ENCODE measurements around the gene ADARB2.
"Not testable (repeated sequence)": the region's sequence is repeated elsewhere in the genome, so short reads cannot be mapped to it uniquely, and the experiment has no call there.

The ADARB2 gene

GRCh38 chr10:1266033-1266802, 471.1 kb downstream of the ADARB2 start:
- H3K27me3 ChIP-seq (ENCODE audit: low read depth, low read length) = no peaks in the 10 kb centered on the region
- no peaks in the 10 kb centered on the region for H3K36me3 ChIP-seq (ENCODE audit: control insufficient read depth in 1 of 2, insufficient read depth in 2 of 2, low read length in 2 of 2)
- H3K4me3 ChIP-seq (ENCODE audit: low read depth in 1 of 2, low read length in 2 of 2) = no peak overlapping the region
- no peaks in the 10 kb centered on the region for H3K4me1 ChIP-seq (ENCODE audit: control insufficient read depth in 1 of 2, insufficient read depth in 2 of 2, low read length in 2 of 2)
- no peak overlapping the region for H3K27ac ChIP-seq (ENCODE audit: low read length)
- no peaks in the 10 kb centered on the region for H3K9me3 ChIP-seq (ENCODE audit: control insufficient read depth in 1 of 2, low read length in 2 of 2)

GRCh38 chr10:1264001-1264400, 473.3 kb downstream of the ADARB2 start:
- no peaks in the 10 kb centered on the region for H3K27me3 ChIP-seq (ENCODE audit: low read depth, low read length)
- H3K9me3 ChIP-seq (ENCODE audit: control insufficient read depth in 1 of 2, low read length in 2 of 2) = no peaks in the 10 kb centered on the region
- no peak overlapping the region for H3K27ac ChIP-seq (ENCODE audit: low read length)
- no peak overlapping the region for H3K4me3 ChIP-seq (ENCODE audit: low read depth in 1 of 2, low read length in 2 of 2)
- H3K36me3 ChIP-seq (ENCODE audit: control insufficient read depth in 1 of 2, insufficient read depth in 2 of 2, low read length in 2 of 2) = no peaks in the 10 kb centered on the region
- H3K4me1 ChIP-seq (ENCODE audit: control insufficient read depth in 1 of 2, insufficient read depth in 2 of 2, low read length in 2 of 2) = no peaks in the 10 kb centered on the region

GRCh38 chr10:1257274-1257673, 480.1 kb downstream of the ADARB2 start:
- Histone ChIP-seq H3K4me1 (ENCODE audit: control insufficient read depth in 1 of 2, insufficient read depth in 2 of 2, low read length in 2 of 2) (no peaks in the 10 kb centered on the region), H3K4me3 (ENCODE audit: low read depth in 1 of 2, low read length in 2 of 2) (no peak overlapping the region), H3K36me3 (ENCODE audit: control insufficient read depth in 1 of 2, insufficient read depth in 2 of 2, low read length in 2 of 2) (no peaks in the 10 kb centered on the region), H3K27ac (ENCODE audit: low read length) (no peak overlapping the region), H3K27me3 (ENCODE audit: low read depth, low read length) (no peaks in the 10 kb centered on the region), H3K9me3 (ENCODE audit: control insufficient read depth in 1 of 2, low read length in 2 of 2) (no peaks in the 10 kb centered on the region)

- peaks cover 0 to 2% of the 10 kb centered on the region in 2 donors for H3K9me3 ChIP-seq (ENCODE audit: control insufficient read depth in 1 of 2, low read length in 2 of 2)
- H3K36me3 ChIP-seq (ENCODE audit: control insufficient read depth in 1 of 2, insufficient read depth in 2 of 2, low read length in 2 of 2) = no peaks in the 10 kb centered on the region
- H3K4me1 ChIP-seq (ENCODE audit: control insufficient read depth in 1 of 2, insufficient read depth in 2 of 2, low read length in 2 of 2) = no peaks in the 10 kb centered on the region
- H3K27ac ChIP-seq (ENCODE audit: low read length) = no peak overlapping the region
- H3K4me3 ChIP-seq (ENCODE audit: low read depth in 1 of 2, low read length in 2 of 2) = no peak overlapping the region
- H3K27me3 ChIP-seq (ENCODE audit: low read depth, low read length) = no peaks in the 10 kb centered on the region
These were observed 480.9 kb downstream of the ADARB2 start for GRCh38 chr10:1256432-1256725.

- Histone ChIP-seq H3K36me3 (ENCODE audit: control insufficient read depth in 1 of 2, insufficient read depth in 2 of 2, low read length in 2 of 2) (no peaks in the 10 kb centered on the region), H3K27ac (ENCODE audit: low read length) (no peak overlapping the region), H3K27me3 (ENCODE audit: low read depth, low read length) (no peaks in the 10 kb centered on the region), H3K4me1 (ENCODE audit: control insufficient read depth in 1 of 2, insufficient read depth in 2 of 2, low read length in 2 of 2) (no peaks in the 10 kb centered on the region), H3K9me3 (ENCODE audit: control insufficient read depth in 1 of 2, low read length in 2 of 2) (peaks cover 0 to 2% of the 10 kb centered on the region in 2 donors), H3K4me3 (ENCODE audit: low read depth in 1 of 2, low read length in 2 of 2) (no peak overlapping the region)
These were observed 481.5 kb downstream of the ADARB2 start for GRCh38 chr10:1255600-1256431.

- no peaks in the 10 kb centered on the region for H3K36me3 ChIP-seq (ENCODE audit: control insufficient read depth in 1 of 2, insufficient read depth in 2 of 2, low read length in 2 of 2)
- no peak overlapping the region for H3K27ac ChIP-seq (ENCODE audit: low read length)
- no peak overlapping the region for H3K4me3 ChIP-seq (ENCODE audit: low read depth in 1 of 2, low read length in 2 of 2)
- no peaks in the 10 kb centered on the region for H3K27me3 ChIP-seq (ENCODE audit: low read depth, low read length)
- H3K4me1 ChIP-seq (ENCODE audit: control insufficient read depth in 1 of 2, insufficient read depth in 2 of 2, low read length in 2 of 2) = no peaks in the 10 kb centered on the region
- H3K9me3 ChIP-seq (ENCODE audit: control insufficient read depth in 1 of 2, low read length in 2 of 2) = peaks cover 0 to 2% of the 10 kb centered on the region in 2 donors
These were observed 482.2 kb downstream of the ADARB2 start for GRCh38 chr10:1255118-1255517.

GRCh38 chr10:1253523-1254353, 483.6 kb downstream of the ADARB2 start:
- H3K27me3 ChIP-seq (ENCODE audit: low read depth, low read length) = no peaks in the 10 kb centered on the region
- peaks cover 0 to 2% of the 10 kb centered on the region in 2 donors for H3K9me3 ChIP-seq (ENCODE audit: control insufficient read depth in 1 of 2, low read length in 2 of 2)
- no peaks in the 10 kb centered on the region for H3K4me1 ChIP-seq (ENCODE audit: control insufficient read depth in 1 of 2, insufficient read depth in 2 of 2, low read length in 2 of 2)
- no peaks in the 10 kb centered on the region for H3K36me3 ChIP-seq (ENCODE audit: control insufficient read depth in 1 of 2, insufficient read depth in 2 of 2, low read length in 2 of 2)
- no peak overlapping the region for H3K4me3 ChIP-seq (ENCODE audit: low read depth in 1 of 2, low read length in 2 of 2)
- H3K27ac ChIP-seq (ENCODE audit: low read length) = no peak overlapping the region

- H3K27me3 ChIP-seq (ENCODE audit: low read depth, low read length) = no peaks in the 10 kb centered on the region
- H3K4me3 ChIP-seq (ENCODE audit: low read depth in 1 of 2, low read length in 2 of 2) = no peak overlapping the region
- peaks cover 0 to 2% of the 10 kb centered on the region in 2 donors for H3K9me3 ChIP-seq (ENCODE audit: control insufficient read depth in 1 of 2, low read length in 2 of 2)
- no peak overlapping the region for H3K27ac ChIP-seq (ENCODE audit: low read length)
- H3K4me1 ChIP-seq (ENCODE audit: control insufficient read depth in 1 of 2, insufficient read depth in 2 of 2, low read length in 2 of 2) = no peaks in the 10 kb centered on the region
- H3K36me3 ChIP-seq (ENCODE audit: control insufficient read depth in 1 of 2, insufficient read depth in 2 of 2, low read length in 2 of 2) = no peaks in the 10 kb centered on the region
These were observed 485.6 kb downstream of the ADARB2 start for GRCh38 chr10:1251769-1252168.

- Histone ChIP-seq H3K9me3 (ENCODE audit: control insufficient read depth in 1 of 2, low read length in 2 of 2) (peaks cover 0 to 7% of the 10 kb centered on the region in 2 donors), H3K27me3 (ENCODE audit: low read depth, low read length) (no peaks in the 10 kb centered on the region), H3K4me1 (ENCODE audit: control insufficient read depth in 1 of 2, insufficient read depth in 2 of 2, low read length in 2 of 2) (no peaks in the 10 kb centered on the region), H3K4me3 (ENCODE audit: low read depth in 1 of 2, low read length in 2 of 2) (no peak overlapping the region), H3K36me3 (ENCODE audit: control insufficient read depth in 1 of 2, insufficient read depth in 2 of 2, low read length in 2 of 2) (no peaks in the 10 kb centered on the region), H3K27ac (ENCODE audit: low read length) (no peak overlapping the region)
These were observed 488.0 kb downstream of the ADARB2 start for GRCh38 chr10:1249142-1249920.

GRCh38 chr10:1248262-1248630, 489.1 kb downstream of the ADARB2 start:
- not testable (repeated sequence) for H3K27ac ChIP-seq (ENCODE audit: low read length); H3K4me3 ChIP-seq (ENCODE audit: low read depth in 1 of 2, low read length in 2 of 2); H3K9me3 ChIP-seq (ENCODE audit: control insufficient read depth in 1 of 2, low read length in 2 of 2); H3K36me3 ChIP-seq (ENCODE audit: control insufficient read depth in 1 of 2, insufficient read depth in 2 of 2, low read length in 2 of 2); H3K4me1 ChIP-seq (ENCODE audit: control insufficient read depth in 1 of 2, insufficient read depth in 2 of 2, low read length in 2 of 2); H3K27me3 ChIP-seq (ENCODE audit: low read depth, low read length)

All from muscle layer of duodenum (tissue), 2 donors.